ENCODE measurements around the gene AMY1B. TPM values are rescaled to one million over a fixed set of nuclear protein-coding genes. Genes with fewer than 3 reads are reported as not detected.

AMY1B gene
- not detected in 2 replicates for total RNA-seq

GRCh38 chr1:103696110-103696509 is at the start of gene AMY1B:
Gene AMY1B (minus strand): TSS chr1:103696210. CDS start chr1:103695639, 571 bp downstream.

GRCh38 chr1:103655460-103655859 is 40.5 kb downstream of the AMY1B start, which contains the start of gene AMY1A:
Gene AMY1A (plus strand): TSS chr1:103655760. CDS start chr1:103656331, 571 bp downstream.

Small RNA genes lying within 50 kb of the gene (small RNA-seq; reads per million reads assigned to genes)
- gene AC105272.1: not detected

Other genes with a start within 250 kb of the AMY1B start
- gene RNPC3, start 170.5 kb downstream of the AMY1B start, total RNA-seq: 10.3 and 16.6 TPM in 2 replicates
- 10.3 and 10.9 TPM in 2 replicates for gene AMY2B, start 124.6 kb downstream of the AMY1B start, total RNA-seq
- not detected in 2 replicates for gene AMY2A, start 78.8 kb downstream of the AMY1B start, total RNA-seq
- gene AMY1A, start 40.5 kb downstream of the AMY1B start, total RNA-seq: not detected in 2 replicates
- not detected in 2 replicates for gene AMY1C, start 53.7 kb upstream of the AMY1B start, total RNA-seq

All from hair follicle dermal papilla cell (primary cell).